HG03378 (cell line): Measurements from ENCODE around the gene TMPRSS6.

Source experiments
- ATAC-seq: cut with Tn5 transposase; IDR thresholded peaks from one replicate; pipeline ENCODE4 v1.9.1; 2021; ENCODE audit warnings: mild to moderate bottlenecking, moderate library complexity; ENCODE audit not compliant: unreplicated experiment

Gene TMPRSS6

DNA sequence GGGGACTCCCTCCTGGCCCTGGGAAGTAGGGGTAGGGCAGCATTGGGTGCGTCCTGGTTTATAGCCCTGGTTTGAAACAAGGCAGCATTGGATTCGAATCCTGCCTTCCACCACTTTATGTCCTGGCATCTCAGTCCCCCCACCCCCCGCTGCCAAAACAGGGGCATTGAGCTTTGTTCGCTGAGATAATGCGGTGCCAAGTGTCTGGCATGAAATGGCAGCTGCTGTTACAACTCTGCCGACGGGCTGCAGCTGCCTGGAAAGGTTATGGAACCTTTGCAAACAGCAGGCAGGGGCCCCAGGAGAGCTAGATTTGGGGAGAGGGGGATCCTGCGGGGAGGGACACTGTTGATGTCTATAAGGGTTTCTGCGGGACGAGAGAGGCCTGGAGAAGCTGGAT lies 92.2 kb downstream of the TMPRSS6 start:
- no peak for ATAC-seq

- no peak for ATAC-seq
Observed at GRCh38 chr22:37016134-37016910, 93.2 kb downstream of the TMPRSS6 start.

GRCh38 chr22:37015587-37015878 lies 94.0 kb downstream of the TMPRSS6 start:
- ATAC-seq = no peak
